HG03097 (cell line): ENCODE data around the gene GPR137.
"Not testable (repeated sequence)": the region's sequence is repeated elsewhere in the genome, so short reads cannot be mapped to it uniquely, and the experiment has no call there.

Source experiments
- ATAC-seq: cut with Tn5 transposase; IDR thresholded peaks from one replicate; pipeline ENCODE4 v1.9.1; 2021; ENCODE audit not compliant: unreplicated experiment, low FRiP score

The GPR137 gene

GRCh38 chr11:64316672-64317324, 31.1 kb downstream of the GPR137 start:
- ATAC-seq: peak; percentile 15

- peak; percentile 44 for ATAC-seq
Measured at GRCh38 chr11:64317325-64317960, 31.8 kb downstream of the GPR137 start, which contains the start of gene TRMT112. TSS of gene TRMT112 (minus strand) at chr11:64317559. CDS start at chr11:64317526, 33 bp downstream.

DNA sequence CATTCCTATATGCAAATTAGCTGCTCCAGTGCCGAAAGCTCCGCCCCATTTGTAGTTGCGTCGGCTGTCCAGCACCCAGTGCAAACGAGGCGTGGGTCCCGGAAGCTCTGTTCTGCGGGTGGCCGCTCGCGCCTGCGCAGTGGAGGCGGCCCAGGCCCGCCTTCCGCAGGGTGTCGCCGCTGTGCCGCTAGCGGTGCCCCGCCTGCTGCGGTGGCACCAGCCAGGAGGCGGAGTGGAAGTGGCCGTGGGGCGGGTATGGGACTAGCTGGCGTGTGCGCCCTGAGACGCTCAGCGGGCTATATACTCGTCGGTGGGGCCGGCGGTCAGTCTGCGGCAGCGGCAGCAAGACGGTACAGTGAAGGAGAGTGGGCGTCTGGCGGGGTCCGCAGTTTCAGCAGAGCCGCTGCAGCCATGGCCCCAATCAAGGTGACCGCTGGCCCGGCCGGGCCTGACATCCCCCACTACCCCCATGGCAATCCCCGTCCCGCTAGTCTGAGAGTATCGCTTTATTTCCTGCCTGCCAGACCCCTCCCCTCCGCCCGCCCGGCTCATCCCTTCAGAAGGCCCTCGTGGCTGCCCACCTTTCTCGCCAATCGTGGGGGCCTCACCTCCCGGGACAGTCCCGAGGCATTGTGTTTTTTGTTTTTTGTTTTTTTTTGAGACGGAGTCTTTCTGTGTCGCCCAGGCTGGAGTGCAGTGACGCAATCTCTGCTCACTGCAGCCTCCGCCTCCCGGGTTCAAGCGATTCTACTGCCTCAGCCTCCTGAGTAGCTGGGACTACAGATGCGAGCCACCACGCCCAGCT, 32.5 kb downstream of the GPR137 start, which contains the start of gene PRDX5:
Gene PRDX5 (plus strand): TSS at position 161 of the 805 bp plus-strand sequence. CDS start 95 bp downstream, at position 256.
- ATAC-seq: peak; percentile 63

DNA sequence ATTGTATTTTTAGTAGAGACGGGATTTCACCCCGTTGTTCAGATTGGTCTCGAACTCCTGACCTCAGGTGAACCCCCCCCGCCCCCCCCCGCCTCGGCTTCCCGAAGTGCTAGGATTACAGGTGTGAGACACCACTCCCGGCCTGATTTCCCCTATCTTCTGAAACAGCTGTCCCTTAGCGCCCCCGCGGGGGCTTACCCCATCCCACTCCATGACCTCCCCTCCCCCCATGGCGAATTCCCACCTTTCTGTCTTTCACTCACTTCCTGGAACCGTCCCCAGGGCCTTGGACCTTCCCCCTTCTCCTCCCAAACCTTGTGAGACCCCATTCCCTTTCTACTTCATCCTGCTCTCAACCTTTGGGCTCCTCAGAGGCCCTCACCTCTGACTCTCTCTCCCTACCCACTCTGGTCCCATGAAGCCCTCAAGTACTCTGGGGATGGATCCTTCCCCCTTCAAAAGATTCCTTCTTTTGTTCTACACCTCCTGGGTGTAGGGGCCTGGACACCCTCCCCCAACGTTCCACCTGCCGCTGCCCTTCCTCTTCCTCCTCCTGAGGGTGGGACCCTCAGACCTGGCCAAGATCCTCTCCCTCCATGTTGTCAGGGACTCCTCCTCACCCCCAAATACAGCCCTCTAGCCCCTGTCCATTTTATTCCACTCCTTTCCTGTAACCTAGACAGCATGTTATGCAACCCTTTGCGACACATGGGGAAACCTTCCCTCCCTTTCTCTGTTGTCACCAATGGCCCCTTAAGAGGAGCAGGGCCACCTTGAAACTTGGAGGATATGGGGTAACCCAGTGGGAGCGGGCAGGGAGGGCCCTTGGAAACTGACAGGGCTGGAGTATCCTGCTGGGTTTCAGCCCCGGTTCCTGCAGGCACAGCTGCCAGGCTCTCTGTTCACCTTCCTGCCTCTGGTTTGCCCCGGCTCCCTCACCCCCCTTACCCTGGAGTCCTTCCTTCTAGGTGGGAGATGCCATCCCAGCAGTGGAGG, 33.4 kb downstream of the GPR137 start:
- ATAC-seq: no peak

DNA sequence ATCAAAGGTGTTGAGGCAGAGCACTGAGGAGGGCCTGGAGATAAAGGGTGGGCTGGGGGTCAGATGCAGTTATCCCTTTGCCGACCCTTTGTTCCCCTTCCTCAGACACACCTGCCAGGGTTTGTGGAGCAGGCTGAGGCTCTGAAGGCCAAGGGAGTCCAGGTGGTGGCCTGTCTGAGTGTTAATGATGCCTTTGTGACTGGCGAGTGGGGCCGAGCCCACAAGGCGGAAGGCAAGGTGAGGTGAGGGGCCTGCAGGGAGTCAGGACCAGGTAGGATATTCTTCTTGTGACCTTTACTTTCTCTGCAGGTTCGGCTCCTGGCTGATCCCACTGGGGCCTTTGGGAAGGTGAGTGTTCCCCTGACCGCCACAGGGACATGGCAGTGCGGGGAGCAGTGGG, 34.9 kb downstream of the GPR137 start:
- no peak for ATAC-seq

DNA sequence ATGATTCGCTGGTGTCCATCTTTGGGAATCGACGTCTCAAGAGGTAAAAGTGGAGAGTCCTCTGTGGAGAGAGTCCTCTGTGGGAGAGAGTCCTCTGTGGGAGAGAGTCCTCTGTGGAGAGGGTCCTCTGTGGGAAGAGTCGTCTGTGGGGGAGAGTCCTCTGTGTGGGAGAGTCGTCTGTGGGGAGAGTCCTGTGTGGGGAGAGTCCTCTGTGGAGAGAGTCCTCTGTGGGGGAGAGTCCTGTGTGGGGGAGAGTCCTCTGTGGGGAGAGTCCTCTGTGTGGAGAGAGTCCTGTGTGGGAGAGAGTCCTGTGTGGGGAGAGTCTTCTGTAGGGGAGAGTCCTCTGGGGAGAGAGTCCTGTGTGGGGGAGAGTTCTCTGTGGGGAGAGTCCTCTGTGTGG, 35.4 kb downstream of the GPR137 start:
- ATAC-seq: no peak

DNA sequence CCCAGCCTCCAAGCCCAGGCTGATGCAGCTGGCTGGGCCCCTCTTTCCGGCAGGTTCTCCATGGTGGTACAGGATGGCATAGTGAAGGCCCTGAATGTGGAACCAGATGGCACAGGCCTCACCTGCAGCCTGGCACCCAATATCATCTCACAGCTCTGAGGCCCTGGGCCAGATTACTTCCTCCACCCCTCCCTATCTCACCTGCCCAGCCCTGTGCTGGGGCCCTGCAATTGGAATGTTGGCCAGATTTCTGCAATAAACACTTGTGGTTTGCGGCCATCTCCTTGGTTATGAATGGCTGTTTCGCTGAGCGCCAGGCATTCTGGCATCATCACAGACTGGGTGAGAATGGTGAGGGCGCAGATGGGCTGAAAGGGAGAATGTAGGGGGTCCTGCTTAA, 35.9 kb downstream of the GPR137 start:
- no peak for ATAC-seq

- ATAC-seq: no peak
Measured at GRCh38 chr11:64322925-64323260, 37.2 kb downstream of the GPR137 start.

DNA sequence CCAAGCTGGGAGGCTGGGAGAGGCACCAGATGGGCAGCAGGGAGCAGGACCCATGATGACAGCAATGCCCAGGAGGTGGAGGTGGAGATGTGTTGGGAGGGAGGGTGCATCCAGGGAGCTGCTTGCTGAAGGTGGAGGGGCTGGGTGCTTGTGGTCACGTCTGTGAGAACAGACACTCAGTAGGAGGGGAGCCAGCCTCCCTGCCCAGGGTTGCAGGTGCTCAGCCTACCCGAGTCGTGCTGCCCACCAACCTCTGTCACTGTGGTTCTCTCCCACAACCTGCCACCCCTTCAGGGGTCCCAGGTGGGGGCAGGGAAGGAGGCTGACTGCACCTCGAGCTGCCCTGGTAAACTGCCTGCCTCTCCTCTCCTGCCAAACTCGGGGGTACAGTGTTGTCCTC, 37.7 kb downstream of the GPR137 start:
- ATAC-seq: no peak

- not testable (repeated sequence) for ATAC-seq
Measured at GRCh38 chr11:64323984-64324383, 38.3 kb downstream of the GPR137 start.

- ATAC-seq: no peak
Measured at GRCh38 chr11:64324692-64325469, 39.2 kb downstream of the GPR137 start.

GRCh38 chr11:64327375-64327774, 41.7 kb downstream of the GPR137 start:
- no peak for ATAC-seq

DNA sequence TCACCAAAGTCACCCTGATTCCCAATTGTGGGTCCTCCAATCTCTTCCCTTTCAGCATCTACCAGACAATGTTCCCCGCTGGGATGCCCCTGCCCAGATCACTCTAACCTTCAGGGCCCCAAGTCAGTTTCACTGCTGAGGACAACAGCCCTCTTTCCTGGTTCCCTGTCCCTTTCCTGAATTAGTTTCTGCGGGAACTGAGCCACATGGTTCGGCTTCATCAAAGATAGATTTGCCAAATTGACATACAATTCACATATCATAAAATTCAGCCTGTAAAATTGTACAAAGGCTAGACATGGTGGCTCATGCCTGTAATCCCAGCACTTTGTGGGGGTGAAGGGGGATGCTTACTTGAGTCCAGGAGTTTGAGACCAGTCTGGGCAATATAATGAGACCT, 42.3 kb downstream of the GPR137 start:
- no peak for ATAC-seq

- no peak for ATAC-seq
Measured at GRCh38 chr11:64330888-64331287, 45.2 kb downstream of the GPR137 start.

DNA sequence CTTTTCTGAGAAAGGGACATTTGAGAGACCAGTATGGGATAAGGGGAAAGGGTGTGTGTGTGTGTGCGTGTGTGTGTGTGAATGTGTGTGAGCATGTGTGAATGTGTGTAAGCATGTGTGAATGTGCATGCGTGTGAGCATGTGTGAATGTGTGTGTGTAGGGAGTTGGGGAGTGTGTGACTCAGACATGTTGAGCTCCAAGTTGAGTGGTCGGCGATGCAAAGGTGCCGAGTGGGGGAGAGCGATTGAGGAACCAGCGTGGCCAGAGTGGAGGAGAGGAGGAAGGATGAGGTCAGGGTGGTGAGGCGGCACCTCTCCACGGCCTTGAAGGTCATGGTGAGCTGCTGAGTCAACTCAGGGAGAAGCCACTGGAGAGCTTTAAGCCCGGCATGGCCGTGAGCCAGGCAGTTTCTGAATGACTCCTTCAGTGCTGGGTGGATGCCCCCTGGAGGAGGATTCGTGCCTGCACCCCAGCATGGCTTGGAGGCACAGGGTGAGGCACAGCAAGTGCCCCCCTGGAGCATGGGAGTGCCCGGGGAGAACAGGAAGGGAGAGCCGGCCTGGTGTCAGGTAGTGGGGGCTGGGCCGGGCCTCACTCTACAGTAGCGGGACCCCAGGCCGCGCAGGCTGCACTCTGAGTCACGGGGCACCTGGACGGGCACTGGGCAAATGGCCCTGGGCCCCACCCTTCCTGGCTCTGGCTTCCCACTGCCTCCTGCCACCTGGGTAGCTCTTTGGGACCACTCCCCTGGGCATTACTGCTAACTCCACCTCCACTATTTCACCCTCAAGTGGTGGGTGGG, 46.1 kb downstream of the GPR137 start:
- peak; percentile 46 for ATAC-seq

DNA sequence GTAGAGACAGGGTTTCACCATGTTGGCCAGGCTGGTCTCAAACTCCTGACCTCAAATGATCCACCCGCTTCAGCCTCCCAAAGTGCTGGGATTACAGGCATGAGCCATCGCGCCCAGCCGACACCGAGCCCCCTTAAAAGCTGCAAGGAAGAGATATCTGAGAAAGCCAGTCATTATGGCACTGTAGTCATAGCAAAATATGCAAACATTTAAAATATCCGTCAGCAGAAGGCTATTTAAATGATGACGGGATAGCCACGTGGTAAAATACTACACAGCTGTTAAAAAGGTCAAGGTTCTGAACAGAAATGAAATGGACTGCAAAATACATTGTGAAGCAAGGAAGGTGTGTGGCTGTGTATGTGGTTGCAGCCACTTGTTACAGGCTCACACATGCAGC, 47.9 kb downstream of the GPR137 start:
- no peak for ATAC-seq

DNA sequence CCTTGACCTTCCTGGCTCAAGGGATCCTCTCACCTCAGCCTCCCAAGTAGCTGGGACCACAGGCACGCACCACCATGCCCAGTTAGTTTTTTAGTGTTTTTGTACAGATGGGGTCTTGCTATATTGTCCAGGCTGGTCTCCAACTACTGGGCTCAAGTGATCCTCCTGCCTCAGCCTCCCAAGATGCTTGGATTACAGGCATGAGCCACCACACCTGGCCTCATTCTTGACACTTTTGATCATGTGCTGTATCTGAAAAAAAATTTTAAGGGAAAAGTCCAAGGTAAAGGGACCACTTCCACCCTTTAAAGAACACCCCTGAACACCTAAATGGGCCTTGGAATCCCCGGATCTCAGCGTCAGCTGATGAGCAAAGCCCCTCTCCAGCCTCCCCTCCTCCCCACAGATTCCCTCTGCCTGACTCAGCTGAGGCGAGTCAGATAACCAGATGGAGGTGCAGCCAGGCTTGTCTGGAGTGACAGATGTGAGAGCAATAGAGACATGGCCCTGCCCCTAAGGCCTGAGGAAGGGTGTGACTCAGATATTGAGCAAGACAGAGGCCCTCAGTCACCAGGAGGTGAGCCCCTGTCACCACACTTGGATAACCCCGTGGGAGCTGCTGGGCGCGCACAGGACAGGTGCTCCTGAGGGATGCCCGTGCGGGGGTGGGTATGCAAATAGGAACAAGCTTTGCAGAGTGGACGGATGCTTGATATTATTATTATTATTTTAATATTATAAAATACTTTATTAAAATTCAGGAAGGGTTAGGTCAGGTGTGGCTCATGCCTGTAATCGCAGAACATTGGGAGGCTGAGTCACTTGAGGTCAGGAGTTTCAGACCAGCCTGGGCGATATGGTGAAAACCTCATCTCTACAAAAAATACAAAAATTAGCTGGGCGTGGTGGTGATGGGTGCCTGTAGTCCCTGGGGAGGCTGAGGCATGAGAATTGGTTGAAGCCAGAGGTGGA, 49.4 kb downstream of the GPR137 start:
- peak; percentile 58 for ATAC-seq
